Activated T-cell treated with anti-CD3 and anti-CD28 coated beads, Interleukin-2, amount 50 U/mL, for 4 hours (primary cell): ENCODE measurements around the gene MRPL27. TPM values are rescaled to one million over a fixed set of nuclear protein-coding genes. Genes with fewer than 3 reads are reported as not detected.
A peak's percentile ranks its signal among the peaks of the same experiment; 100 is the strongest.

Experiments used
- ATAC-seq, 2 donors: fragments of 200-7000 bp; cut with Tn5 transposase; one replicate each; pipeline ENCODE4 v1.10.0; 2021
- DNase-seq: peaks from one replicate; pipeline ENCODE4 v3.0.0-alpha.2; 2020
- H3K27me3 Mint-ChIP-seq: one replicate; pipeline ENCODE4 v1.8.0; 2021; ENCODE audit warnings: low read depth, mixed read lengths
- H3K36me3 Mint-ChIP-seq: one replicate; pipeline ENCODE4 v1.8.0; 2022; ENCODE audit warnings: mixed read lengths; ENCODE audit not compliant: insufficient read depth
- H3K4me1 Mint-ChIP-seq: one replicate; pipeline ENCODE4 v1.8.0; 2021; ENCODE audit warnings: low read depth, mixed read lengths
- H3K4me3 Mint-ChIP-seq: one replicate; pipeline ENCODE4 v1.8.0; 2021; ENCODE audit warnings: mild to moderate bottlenecking, moderate library complexity, mixed read lengths
- H3K9me3 Mint-ChIP-seq: one replicate; pipeline ENCODE4 v1.8.0; 2021; ENCODE audit warnings: mixed read lengths
- total RNA-seq, 3 donors: library from RNA; stranded (reverse); gene quantifications; one replicate each; pipeline ENCODE4 v1.2.1, GENCODE V29; 2021

The MRPL27 gene
- total RNA-seq, 3 donors from 2014 or later = 85.2 to 109 (median 102) TPM

GRCh38 chr17:50375858-50376538, 3.0 kb upstream of the MRPL27 start:
- H3K9me3 Mint-ChIP-seq = no peaks in the 10 kb centered on the region
- peaks cover 22% of the 10 kb centered on the region for H3K4me1 Mint-ChIP-seq
- DNase-seq (no peak), ATAC-seq (no peak)
- H3K36me3 Mint-ChIP-seq = peaks cover 12% of the 10 kb centered on the region
- H3K27me3 Mint-ChIP-seq = no peaks in the 10 kb centered on the region
- H3K4me3 Mint-ChIP-seq = no peak overlapping the region

GRCh38 chr17:50373705-50374104, 721 bp upstream of the MRPL27 start:
- peak overlapping the region; percentile 99 for H3K4me3 Mint-ChIP-seq
- no peak for DNase-seq
- H3K36me3 Mint-ChIP-seq = peaks cover 18% of the 10 kb centered on the region
- no peaks in the 10 kb centered on the region for H3K9me3 Mint-ChIP-seq
- no peaks in the 10 kb centered on the region for H3K27me3 Mint-ChIP-seq
- peaks cover 28% of the 10 kb centered on the region for H3K4me1 Mint-ChIP-seq
- no peak for ATAC-seq

DNA sequence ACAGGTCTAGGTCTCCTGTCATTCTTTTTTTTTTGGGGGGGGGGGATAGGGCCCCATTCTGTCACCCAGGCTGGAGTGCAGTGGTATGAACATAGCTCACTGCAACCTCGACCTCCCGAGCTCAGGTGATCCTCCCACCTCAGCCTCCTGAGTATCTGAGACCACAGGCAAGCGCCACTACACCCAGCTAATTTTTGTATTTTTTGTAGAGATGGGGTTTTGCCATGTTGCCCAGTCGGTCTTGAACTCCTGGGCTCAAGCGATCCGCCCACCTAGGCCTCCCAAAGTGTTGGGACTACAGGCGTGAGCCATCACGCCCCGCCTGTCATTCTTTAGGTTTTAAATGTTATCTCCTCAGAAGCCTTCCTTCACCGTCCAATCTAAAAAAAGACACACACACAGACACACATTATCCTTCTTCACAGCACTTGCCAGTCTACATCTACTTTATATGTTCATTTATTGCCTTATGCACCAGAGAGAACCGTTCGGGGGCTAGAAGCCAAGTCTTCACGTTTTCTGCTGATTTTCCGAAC, 694 bp downstream of the MRPL27 start:
- H3K27me3 Mint-ChIP-seq = no peaks in the 10 kb centered on the region
- H3K9me3 Mint-ChIP-seq = no peaks in the 10 kb centered on the region
- DNase-seq (no peak), ATAC-seq (no peak)
- peaks cover 29% of the 10 kb centered on the region for H3K36me3 Mint-ChIP-seq
- H3K4me3 Mint-ChIP-seq = peak overlapping the region; percentile 99
- H3K4me1 Mint-ChIP-seq = peaks cover 28% of the 10 kb centered on the region

DNA sequence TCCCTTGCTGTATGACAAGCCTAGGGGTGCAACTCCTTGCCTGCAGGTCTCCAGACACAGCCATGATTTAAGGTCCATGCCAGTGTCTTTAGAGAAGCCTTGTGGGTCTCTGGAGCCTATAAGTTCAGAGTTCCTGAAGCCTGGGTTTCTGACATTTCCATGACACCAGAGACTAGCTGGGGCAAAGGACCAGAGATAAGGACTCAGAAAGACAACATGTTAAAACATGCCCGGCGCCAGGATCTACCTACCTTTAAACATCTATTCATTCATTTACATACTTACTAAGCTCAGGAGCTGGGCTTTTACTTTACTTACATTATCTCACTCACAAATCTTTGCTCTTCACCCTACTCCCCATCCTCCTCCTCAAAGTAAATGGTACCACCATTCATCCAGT, 1.5 kb downstream of the MRPL27 start:
- Mint-ChIP-seq H3K9me3 (no peaks in the 10 kb centered on the region), H3K4me1 (peaks cover 28% of the 10 kb centered on the region), H3K27me3 (no peaks in the 10 kb centered on the region), H3K4me3 (peak overlapping the region; percentile 99), H3K36me3 (peaks cover 29% of the 10 kb centered on the region)
- DNase-seq (no peak), ATAC-seq (no peak)

GRCh38 chr17:50370052-50370451, 2.9 kb downstream of the MRPL27 start:
- no peak overlapping the region for H3K4me3 Mint-ChIP-seq
- peaks cover 28% of the 10 kb centered on the region for H3K4me1 Mint-ChIP-seq
- DNase-seq (no peak), ATAC-seq (no peak)
- no peaks in the 10 kb centered on the region for H3K9me3 Mint-ChIP-seq
- H3K36me3 Mint-ChIP-seq = peaks cover 32% of the 10 kb centered on the region
- no peaks in the 10 kb centered on the region for H3K27me3 Mint-ChIP-seq

DNA sequence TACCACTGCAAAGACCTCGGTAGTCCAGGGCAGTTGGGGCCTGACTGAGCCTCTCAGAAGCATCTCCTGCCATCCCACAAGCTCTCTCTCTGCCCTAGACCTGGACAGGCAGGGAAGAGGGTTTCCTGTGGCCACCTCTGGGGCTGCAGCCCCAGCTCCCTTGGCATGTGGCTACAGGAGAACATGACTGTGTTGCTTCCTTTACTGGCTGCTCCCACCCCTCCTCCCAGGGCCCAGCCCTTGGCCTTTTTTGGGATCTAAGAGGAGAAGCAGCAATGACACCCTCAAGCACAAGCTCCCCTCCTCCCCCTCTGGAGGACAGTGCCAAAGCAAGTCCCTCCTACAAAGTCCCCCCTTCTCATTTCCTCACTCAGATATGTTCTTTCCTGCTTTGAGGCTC, 5.6 kb downstream of the MRPL27 start:
- H3K4me1 Mint-ChIP-seq = peaks cover 22% of the 10 kb centered on the region
- no peak overlapping the region for H3K4me3 Mint-ChIP-seq
- no peaks in the 10 kb centered on the region for H3K27me3 Mint-ChIP-seq
- DNase-seq (no peak), ATAC-seq (no peak)
- H3K36me3 Mint-ChIP-seq = peaks cover 32% of the 10 kb centered on the region
- H3K9me3 Mint-ChIP-seq = no peaks in the 10 kb centered on the region

DNA sequence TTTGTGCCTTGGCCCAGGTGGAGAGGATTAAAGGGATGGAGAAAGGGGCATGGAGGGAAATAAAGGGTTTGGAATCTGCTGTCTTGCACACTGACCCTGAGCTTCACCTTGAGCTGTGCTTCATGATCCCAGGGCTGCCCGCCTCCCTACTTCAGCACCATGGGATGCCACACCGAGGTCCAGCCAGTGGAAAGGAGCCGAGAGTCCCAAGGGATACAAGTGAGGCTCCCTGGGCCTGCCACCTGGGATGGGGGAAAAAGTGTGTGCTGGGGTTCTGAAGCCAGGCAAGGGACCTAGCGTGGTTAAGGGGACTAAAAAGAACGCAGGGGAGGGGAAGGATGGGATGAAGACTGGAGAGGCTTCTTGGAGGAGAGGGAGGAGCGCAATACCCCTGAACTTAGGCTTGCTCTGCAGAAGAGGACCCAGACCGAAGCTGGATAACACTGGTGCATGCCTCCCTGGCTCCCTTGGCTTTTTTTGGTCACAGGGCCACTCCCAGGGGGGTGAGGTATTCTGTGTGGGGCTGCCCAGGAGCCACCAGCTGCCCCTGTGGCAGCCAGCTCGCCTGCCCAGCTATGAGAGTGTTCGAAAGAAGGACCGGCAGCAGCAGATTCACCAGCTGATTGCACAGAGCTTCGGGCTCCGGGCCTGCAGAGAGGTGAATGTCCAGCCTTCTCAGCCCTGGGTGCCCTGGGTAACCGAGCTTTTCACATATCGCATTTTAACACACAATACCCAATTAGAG, 7.2 kb downstream of the MRPL27 start:
- ATAC-seq = no peak
- no peak for DNase-seq
- H3K4me3 Mint-ChIP-seq = no peak overlapping the region
- H3K9me3 Mint-ChIP-seq = no peaks in the 10 kb centered on the region
- peaks cover 15% of the 10 kb centered on the region for H3K4me1 Mint-ChIP-seq
- peaks cover 24% of the 10 kb centered on the region for H3K36me3 Mint-ChIP-seq
- H3K27me3 Mint-ChIP-seq = no peaks in the 10 kb centered on the region

- no peak for ATAC-seq
- no peaks in the 10 kb centered on the region for H3K27me3 Mint-ChIP-seq
- H3K36me3 Mint-ChIP-seq = peaks cover 20% of the 10 kb centered on the region
- H3K4me1 Mint-ChIP-seq = peaks cover 10% of the 10 kb centered on the region
- DNase-seq = no peak
- H3K9me3 Mint-ChIP-seq = no peaks in the 10 kb centered on the region
- no peak overlapping the region for H3K4me3 Mint-ChIP-seq
Measured at GRCh38 chr17:50365165-50365564, 7.8 kb downstream of the MRPL27 start.

DNA sequence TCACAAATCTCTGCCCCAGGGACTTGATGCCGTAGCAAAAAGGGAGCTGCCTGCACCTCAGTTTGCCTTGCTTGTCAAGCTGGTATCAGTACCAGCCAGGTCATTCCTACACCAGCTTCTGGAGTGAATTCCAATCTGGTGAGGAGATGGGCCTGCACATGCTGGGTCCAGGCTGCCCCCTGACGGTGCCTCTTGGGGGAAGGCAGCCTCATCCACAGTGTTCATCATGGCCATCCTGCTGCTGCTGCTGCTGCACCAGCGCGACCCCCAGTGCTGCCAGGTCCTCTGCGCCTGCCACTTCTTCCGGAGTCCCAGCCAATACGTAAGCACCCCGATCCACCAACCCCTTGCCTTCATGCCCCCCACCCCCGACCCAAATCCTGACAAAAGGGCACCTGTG, 8.3 kb downstream of the MRPL27 start:
- Mint-ChIP-seq H3K4me3 (no peak overlapping the region), H3K9me3 (no peaks in the 10 kb centered on the region), H3K36me3 (peaks cover 17% of the 10 kb centered on the region), H3K27me3 (no peaks in the 10 kb centered on the region), H3K4me1 (peaks cover 9% of the 10 kb centered on the region)
- no peak for ATAC-seq
- DNase-seq = no peak

DNA sequence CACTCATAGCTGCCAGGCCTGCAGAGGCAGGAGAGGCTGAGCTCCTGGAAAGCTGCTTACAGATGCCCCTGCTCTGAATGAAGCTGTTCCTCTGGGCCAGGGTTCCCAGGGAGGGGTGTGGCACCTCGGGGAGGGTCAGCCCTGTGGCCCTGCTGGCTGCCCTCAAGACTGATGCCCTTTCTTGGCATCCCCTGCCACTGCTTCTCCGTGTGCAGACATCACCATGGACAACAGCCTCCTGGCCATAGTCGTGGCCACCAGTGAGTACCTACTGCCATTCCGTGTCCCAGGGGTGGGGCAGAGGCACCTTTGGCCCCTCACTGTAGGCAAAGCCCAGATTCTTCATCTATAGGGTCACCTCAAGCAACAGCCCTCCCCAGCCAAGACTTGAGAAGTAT, 8.9 kb downstream of the MRPL27 start:
- no peaks in the 10 kb centered on the region for H3K9me3 Mint-ChIP-seq
- DNase-seq (no peak), ATAC-seq (no peak)
- H3K36me3 Mint-ChIP-seq = peaks cover 14% of the 10 kb centered on the region
- H3K4me3 Mint-ChIP-seq = no peak overlapping the region
- peaks cover 9% of the 10 kb centered on the region for H3K4me1 Mint-ChIP-seq
- no peaks in the 10 kb centered on the region for H3K27me3 Mint-ChIP-seq

GRCh38 chr17:50363217-50364060, 9.5 kb downstream of the MRPL27 start:
- peaks cover 9% of the 10 kb centered on the region for H3K4me1 Mint-ChIP-seq
- no peak overlapping the region for H3K4me3 Mint-ChIP-seq
- ATAC-seq (no peak), DNase-seq (no peak)
- no peaks in the 10 kb centered on the region for H3K9me3 Mint-ChIP-seq
- peaks cover 14% of the 10 kb centered on the region for H3K36me3 Mint-ChIP-seq
- H3K27me3 Mint-ChIP-seq = no peaks in the 10 kb centered on the region

DNA sequence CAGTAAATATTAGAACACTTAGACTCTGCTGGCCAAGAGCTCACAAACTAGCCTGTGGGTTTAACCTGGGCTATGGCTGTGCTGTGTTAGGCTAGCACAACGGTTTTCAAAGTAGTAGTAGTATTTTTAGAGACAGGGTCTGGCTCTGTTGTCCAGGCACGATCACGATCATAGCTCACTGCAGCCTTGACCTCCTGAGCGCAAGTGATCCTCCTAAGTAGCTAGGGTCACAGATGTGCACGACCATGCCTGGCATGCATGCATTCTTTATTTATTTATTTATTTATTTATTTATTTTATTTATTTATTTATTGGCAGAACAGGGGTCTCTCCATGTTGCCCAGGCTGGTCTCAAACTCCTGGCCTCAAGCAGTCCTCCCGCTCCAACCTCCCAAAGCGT, 10.3 kb downstream of the MRPL27 start:
- DNase-seq (no peak), ATAC-seq (no peak)
- H3K4me1 Mint-ChIP-seq = peaks cover 9% of the 10 kb centered on the region
- no peaks in the 10 kb centered on the region for H3K27me3 Mint-ChIP-seq
- peaks cover 8% of the 10 kb centered on the region for H3K36me3 Mint-ChIP-seq
- no peak overlapping the region for H3K4me3 Mint-ChIP-seq
- H3K9me3 Mint-ChIP-seq = no peaks in the 10 kb centered on the region

DNA sequence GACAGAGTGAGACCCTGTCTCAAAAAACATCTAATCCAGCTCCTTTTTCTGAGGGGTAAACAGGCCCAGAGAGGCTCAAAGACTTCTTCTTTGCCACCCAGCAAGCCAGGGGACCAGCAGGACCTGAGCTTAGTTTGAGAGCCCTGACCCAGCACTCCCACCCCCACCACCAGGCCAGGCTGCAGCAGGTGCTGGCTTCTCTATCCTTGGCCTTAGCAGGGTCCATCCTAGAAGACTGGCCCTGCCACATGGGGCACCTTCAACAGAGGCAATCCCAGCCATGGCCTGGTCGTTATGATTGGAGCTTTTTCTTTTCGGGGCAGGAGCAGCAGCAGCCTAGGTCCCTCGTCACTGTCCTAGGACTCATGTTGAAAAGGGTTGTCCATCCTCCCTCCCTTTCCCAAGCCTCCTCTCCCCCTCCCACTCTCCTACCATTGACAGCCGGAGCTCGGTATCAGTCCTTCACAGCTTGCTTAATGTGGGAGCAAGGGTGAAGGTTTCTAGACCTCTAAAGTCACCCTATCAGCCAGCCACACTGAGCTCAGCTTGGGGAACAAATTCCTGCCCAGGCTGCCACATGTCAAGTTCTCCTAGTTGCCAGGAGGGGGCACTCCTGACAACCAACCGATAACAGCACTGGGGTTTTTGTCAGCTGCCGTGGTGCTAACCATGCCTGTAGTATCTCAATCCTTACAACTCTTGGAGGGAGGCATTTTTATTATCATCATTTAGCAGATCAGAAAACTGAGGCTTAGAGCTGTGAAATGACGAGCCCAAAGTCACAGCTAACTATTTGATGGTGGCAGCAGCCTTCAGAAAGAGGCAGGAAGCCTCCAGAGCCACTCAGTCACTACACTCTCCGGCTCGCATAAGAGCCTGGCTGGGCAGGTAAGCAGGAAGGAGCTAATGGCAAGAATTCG, 11.2 kb downstream of the MRPL27 start:
- Mint-ChIP-seq H3K9me3 (no peaks in the 10 kb centered on the region), H3K4me1 (peaks cover 9% of the 10 kb centered on the region), H3K27me3 (no peaks in the 10 kb centered on the region), H3K36me3 (peaks cover 5% of the 10 kb centered on the region), H3K4me3 (peak overlapping the region; percentile 48)
- DNase-seq (peak; percentile 50), ATAC-seq (peak; percentile 83 to 92)
